GM12892 (cell line): Measurements from ENCODE around the gene MAEA.

Source experiments
- POLR2A ChIP-seq: IDR thresholded peaks from 2 replicates; pipeline ENCODE4 v1.6.1; 2011; ENCODE audit warnings: low read depth, low read length, control low read depth
- POLR2AphosphoS5 ChIP-seq: IDR thresholded peaks from 2 replicates; pipeline ENCODE4 v1.6.1; 2011; ENCODE audit warnings: low read depth, low read length, control low read depth
- TAF1 ChIP-seq: IDR thresholded peaks from 2 replicates; pipeline ENCODE4 v1.6.1; 2011; ENCODE audit warnings: low read depth, mild to moderate bottlenecking, control low read depth, low read length, borderline replicate concordance

GRCh38 chr4:1360423-1361283 is 71.0 kb downstream of the MAEA start:
- no peak for TF ChIP-seq POLR2AphosphoS5
- TF ChIP-seq TAF1: no peak
- no peak for TF ChIP-seq POLR2A
